Kidney (tissue), 14 donors: ENCODE results near the gene COBLL1. TPM values are rescaled to one million over a fixed set of nuclear protein-coding genes. Genes with fewer than 3 reads are reported as not detected.

ENCODE experiments used
- DNase-seq, 5 donors: peaks; one replicate each; pipeline ENCODE4 v3.0.0-alpha.2; 2013 to 2020
- FAIRE-seq: peaks from 2 replicates; lab custom pipeline; 2012; peaks lifted over from hg19 to GRCh38; lab: Jason Lieb, UNC
- H3K27ac ChIP-seq, 2 donors: one replicate each; pipeline ENCODE4 v1.7.0; 2013; ENCODE audit warnings: low read depth in 2 of 2, low read length in 2 of 2, inconsistent platforms in 1 of 2
- H3K27me3 ChIP-seq: one replicate; pipeline ENCODE4 v1.7.1; 2013; ENCODE audit warnings: low read length, inconsistent platforms; ENCODE audit not compliant: control insufficient read depth, insufficient read depth
- H3K36me3 ChIP-seq, 3 donors: one replicate each; pipeline versions ENCODE4 v1.7.0 to v1.7.1; 2013; ENCODE audit warnings: low read length in 3 of 3, control low read depth in 1 of 3, inconsistent platforms in 1 of 3; ENCODE audit not compliant: insufficient read depth in 3 of 3, control insufficient read depth in 2 of 3
- H3K4me1 ChIP-seq, 3 donors: one replicate each; pipeline versions ENCODE4 v1.7.0 to v1.7.1; 2013; ENCODE audit warnings: low read length in 3 of 3, inconsistent platforms in 1 of 3, low read depth in 1 of 3; ENCODE audit not compliant: control insufficient read depth in 2 of 3, insufficient read depth in 2 of 3
- H3K4me3 ChIP-seq, 3 donors: one replicate each; pipeline versions ENCODE4 v1.7.0 to v1.8.1; 2013; ENCODE audit warnings: low read length in 3 of 3, control low read depth in 1 of 3, inconsistent platforms in 1 of 3
- H3K9ac ChIP-seq, 3 donors: one replicate each; pipeline versions ENCODE4 v1.7.0 to v1.7.1; 2013; ENCODE audit warnings: low read length in 3 of 3, control low read depth in 1 of 3, inconsistent platforms in 1 of 3
- H3K9me3 ChIP-seq, 3 donors: one replicate each; pipeline versions ENCODE4 v1.7.0 to v1.7.1; 2013; ENCODE audit warnings: low read length in 3 of 3, control low read depth in 1 of 3, inconsistent platforms in 1 of 3; ENCODE audit not compliant: control insufficient read depth in 2 of 3, insufficient read depth in 1 of 3
- intact Hi-C: fragments of 100-400 bp; cut with DNase I; formaldehyde crosslinking; loops from one replicate; pipeline ENCODE4 v1.11.1; 2022
- polyA plus RNA-seq: library from polyadenylated mRNA; stranded (reverse); fragments of 350-450 nt; fragmentation: Illumina TruSeq; extraction: RNeasy Lipid Tissue Mini Kit (QIAGEN cat#74804); gene quantifications from one replicate; pipeline ENCODE4 v1.2.3, GENCODE V29; 2014; ENCODE audit warnings: low read depth, low replicate concordance; ENCODE audit not compliant: insufficient read depth
- total RNA-seq: library from RNA; stranded (reverse); fragmentation: NEBNext Ultra II Directional; extraction: Animal tissue kit (Norgen Biotek cat#: 25700); gene quantifications from one replicate; pipeline ENCODE4 v1.2.1, GENCODE V29; 2021
- TF ChIP-seq, protein P1 (sequence below): IDR thresholded peaks from 3 replicates; pipeline ENCODE4 v1.5.1; 2012; ENCODE audit warnings: mild to moderate bottlenecking, moderate library complexity, borderline replicate concordance; ENCODE audit not compliant: insufficient read depth; ENCODE audit errors: extremely low read depth
- donor health status: control.
- donor health status: control.
- donor health status: control.
- donor health status: control.
- donor health status: control.
- donor health status: DM: yes; HTN: yes; CAD: no.
- donor health status: Normal renal cell carcinoma (clear cell type).

The COBLL1 gene
- total and polyA plus RNA-seq, 2 donors from 2014 or later = 39.7 to 205 TPM

DNA sequence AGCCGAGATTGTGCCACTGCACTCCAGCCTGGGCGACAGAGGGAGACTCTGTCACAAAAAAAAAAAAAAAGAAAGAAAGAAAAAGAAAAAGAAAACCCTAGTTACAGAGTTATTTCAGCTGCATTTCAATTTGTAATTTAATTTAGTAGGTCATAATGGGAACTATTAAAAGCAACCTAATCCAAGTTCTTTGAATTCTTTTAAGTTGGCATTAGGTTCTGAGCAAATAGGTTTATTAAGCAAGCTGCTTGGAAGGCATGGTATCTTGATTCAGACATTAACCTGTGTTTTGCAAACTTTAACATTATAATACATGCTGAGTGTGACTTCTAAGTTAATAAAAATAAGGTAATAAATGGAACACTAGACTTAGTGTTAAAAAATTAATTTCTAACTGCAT lies 29.8 kb upstream of the COBLL1 start:
- H3K4me1 ChIP-seq = peaks cover 0 to 9% (median 6%) of the 10 kb centered on the region in 3 donors
- H3K27ac ChIP-seq = no peak overlapping the region
- no peaks in the 10 kb centered on the region for H3K36me3 ChIP-seq
- H3K9ac ChIP-seq = no peak overlapping the region
- DNase-seq (peak in 1 of 5 donors; percentile 29), FAIRE-seq (peak; percentile 78)
- H3K9me3 ChIP-seq = no peaks in the 10 kb centered on the region
- H3K27me3 ChIP-seq = no peaks in the 10 kb centered on the region
- intact Hi-C loops = no loop called here
- H3K4me3 ChIP-seq = no peak overlapping the region
- TF ChIP-seq, protein P1, sequence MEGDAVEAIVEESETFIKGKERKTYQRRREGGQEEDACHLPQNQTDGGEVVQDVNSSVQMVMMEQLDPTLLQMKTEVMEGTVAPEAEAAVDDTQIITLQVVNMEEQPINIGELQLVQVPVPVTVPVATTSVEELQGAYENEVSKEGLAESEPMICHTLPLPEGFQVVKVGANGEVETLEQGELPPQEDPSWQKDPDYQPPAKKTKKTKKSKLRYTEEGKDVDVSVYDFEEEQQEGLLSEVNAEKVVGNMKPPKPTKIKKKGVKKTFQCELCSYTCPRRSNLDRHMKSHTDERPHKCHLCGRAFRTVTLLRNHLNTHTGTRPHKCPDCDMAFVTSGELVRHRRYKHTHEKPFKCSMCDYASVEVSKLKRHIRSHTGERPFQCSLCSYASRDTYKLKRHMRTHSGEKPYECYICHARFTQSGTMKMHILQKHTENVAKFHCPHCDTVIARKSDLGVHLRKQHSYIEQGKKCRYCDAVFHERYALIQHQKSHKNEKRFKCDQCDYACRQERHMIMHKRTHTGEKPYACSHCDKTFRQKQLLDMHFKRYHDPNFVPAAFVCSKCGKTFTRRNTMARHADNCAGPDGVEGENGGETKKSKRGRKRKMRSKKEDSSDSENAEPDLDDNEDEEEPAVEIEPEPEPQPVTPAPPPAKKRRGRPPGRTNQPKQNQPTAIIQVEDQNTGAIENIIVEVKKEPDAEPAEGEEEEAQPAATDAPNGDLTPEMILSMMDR = no peak

DNA sequence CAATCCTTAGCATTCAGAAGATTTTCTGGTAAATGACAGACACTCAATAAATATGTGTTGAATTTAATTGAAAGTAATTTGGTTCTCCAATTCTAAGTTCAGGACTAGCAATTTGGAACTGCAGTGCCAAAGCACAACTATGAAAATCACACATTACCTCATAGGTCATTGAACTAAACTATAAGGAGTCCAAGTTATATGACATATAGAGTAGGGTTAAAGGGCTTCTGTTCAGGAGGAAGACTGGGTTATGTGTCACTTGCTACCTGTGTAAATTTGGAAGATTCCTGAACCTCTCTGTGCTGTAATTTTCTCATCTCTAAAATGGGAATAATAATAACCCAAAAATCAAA lies 27.8 kb upstream of the COBLL1 start:
- no peak overlapping the region for H3K4me3 ChIP-seq
- peaks cover 0 to 9% (median 6%) of the 10 kb centered on the region in 3 donors for H3K4me1 ChIP-seq
- TF ChIP-seq, protein P1 = no peak
- no peak for FAIRE-seq
- DNase-seq = no peak
- no peaks in the 10 kb centered on the region for H3K36me3 ChIP-seq
- H3K27ac ChIP-seq = peak overlapping the region; percentile 41 to 64
- H3K9ac ChIP-seq = peak overlapping the region in 1 of 3 donors; percentile 56
- H3K27me3 ChIP-seq = no peaks in the 10 kb centered on the region
- intact Hi-C loops = no loop called here
- no peaks in the 10 kb centered on the region for H3K9me3 ChIP-seq

DNA sequence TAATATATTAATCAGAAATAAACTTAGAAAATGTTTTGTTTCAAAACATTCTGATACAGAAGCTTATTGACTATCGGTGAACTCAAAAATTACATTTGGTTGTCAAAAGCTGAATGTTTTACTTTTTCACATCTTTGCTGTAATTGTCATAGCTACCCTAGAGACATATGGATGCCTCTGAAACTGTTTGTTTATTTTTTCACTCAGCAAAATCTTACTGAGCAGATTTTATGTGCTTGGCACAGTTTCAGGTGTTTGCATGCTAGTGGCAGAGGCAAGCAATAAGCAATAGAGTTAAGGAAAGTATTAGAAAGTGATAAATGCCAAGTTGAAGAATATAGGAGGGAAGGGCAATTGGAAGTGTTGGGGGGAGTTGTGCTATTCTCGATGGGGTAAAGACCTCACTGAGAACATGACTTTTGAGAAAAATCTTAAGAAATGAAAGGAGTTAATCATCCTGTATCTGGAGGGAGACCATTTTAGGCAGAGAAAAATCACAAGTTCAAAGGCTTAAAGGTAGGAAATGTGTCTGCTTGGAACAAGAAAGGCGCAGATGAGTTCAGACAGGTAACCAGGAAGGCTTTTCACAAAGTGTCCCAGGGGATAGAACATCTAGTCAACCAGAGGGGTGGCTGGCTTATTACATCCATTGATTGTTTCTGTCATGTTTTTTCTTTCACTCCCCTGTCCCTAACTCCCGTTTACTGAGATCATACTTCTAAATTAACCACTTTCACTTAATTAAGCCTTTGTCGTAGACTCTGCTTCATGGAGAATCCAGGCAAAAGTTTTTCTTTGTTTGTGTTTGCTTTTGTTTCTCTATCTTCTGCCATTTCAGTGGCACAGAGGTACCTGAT lies 27.2 kb upstream of the COBLL1 start:
- TF ChIP-seq, protein P1 = no peak
- peak overlapping the region; percentile 41 to 64 for H3K27ac ChIP-seq
- H3K9me3 ChIP-seq = no peaks in the 10 kb centered on the region
- peaks cover 0 to 9% (median 6%) of the 10 kb centered on the region in 3 donors for H3K4me1 ChIP-seq
- intact Hi-C loops = no loop called here
- H3K36me3 ChIP-seq = no peaks in the 10 kb centered on the region
- no peak for FAIRE-seq
- DNase-seq = peak in 1 of 5 donors; percentile 23
- no peaks in the 10 kb centered on the region for H3K27me3 ChIP-seq
- peak overlapping the region in 1 of 3 donors; percentile 56 for H3K9ac ChIP-seq
- H3K4me3 ChIP-seq = no peak overlapping the region
